Skeletal muscle cell (primary cell): ENCODE data around the gene STPG4.
"Not testable (repeated sequence)": the region's sequence is repeated elsewhere in the genome, so short reads cannot be mapped to it uniquely, and the experiment has no call there.

Source experiments
- DNase-seq: peaks from one replicate; pipeline ENCODE4 v3.0.0-alpha.2; 2010; ENCODE audit warnings: low read depth
- H3K4me3 ChIP-seq: 2 replicates; pipeline ENCODE4 v1.5.1; 2011; ENCODE audit warnings: low read depth, mild to moderate bottlenecking, control low read depth, low read length, moderate library complexity

The STPG4 gene, protein sequence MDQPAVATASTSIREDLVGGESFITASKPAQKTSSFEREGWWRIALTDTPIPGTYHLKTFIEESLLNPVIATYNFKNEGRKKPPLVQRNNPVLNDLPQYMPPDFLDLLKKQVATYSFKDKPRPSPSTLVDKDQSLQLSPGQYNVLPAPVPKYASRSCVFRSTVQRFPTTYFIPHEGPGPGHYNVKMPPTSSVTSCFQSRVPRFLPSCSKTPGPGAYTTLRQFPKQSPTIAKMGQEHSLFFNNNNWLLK

GRCh38 chr2:47155091-47155876 lies at the start of gene STPG4:
Gene STPG4 (minus strand): TSS chr2:47155308. CDS start chr2:47155251, 57 bp downstream.
- no peak for DNase-seq
- H3K4me3 ChIP-seq = no peak within 1 kb of the TSS

DNA sequence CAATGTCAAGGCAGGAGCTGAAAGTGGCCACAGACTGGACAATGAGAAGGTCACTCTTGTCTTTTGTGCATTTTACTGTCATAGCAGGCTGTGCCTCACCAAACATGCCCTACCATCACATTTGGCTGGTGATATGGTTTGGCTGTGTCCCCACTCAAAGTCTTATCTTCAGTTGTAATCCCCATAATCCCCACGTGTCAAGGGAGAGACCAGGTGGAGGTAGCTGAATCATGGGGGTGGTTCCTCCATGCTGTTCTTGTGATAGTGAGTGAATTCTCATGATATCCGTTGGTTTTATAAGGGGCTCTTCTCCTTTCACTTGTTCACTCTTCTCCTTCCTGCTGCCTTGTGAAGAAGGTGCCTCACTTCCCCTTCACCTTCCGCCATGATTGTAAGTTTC lies 49.6 kb upstream of the STPG4 start:
- H3K4me3 ChIP-seq = no peak overlapping the region
- no peak for DNase-seq

GRCh38 chr2:47203995-47204394 lies 48.9 kb upstream of the STPG4 start:
- DNase-seq = no peak
- H3K4me3 ChIP-seq = no peak overlapping the region

GRCh38 chr2:47201224-47201623 lies 46.1 kb upstream of the STPG4 start:
- DNase-seq = no peak
- no peak overlapping the region for H3K4me3 ChIP-seq

- no peak overlapping the region for H3K4me3 ChIP-seq
- DNase-seq = peak; percentile 99
These were observed 43.9 kb upstream of the STPG4 start for GRCh38 chr2:47198985-47199451.

DNA sequence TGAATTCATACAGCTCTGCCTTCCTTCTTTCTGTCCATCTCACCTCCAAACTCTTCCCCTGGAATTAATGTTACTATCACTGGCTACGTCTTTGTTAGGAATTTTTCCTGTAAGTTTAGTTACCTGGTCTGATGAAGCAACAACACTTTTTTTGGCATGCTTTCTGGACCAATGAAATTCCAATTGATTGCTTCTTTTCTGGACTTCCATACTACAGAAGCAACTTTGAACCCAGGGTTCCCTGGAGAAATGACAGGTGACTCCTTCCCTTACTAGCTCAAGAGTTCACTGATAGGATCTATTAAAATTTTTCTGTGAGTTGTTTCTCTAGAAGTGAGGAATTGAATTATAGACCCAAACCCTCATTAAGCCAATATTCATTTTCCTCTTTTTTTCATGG lies 41.4 kb upstream of the STPG4 start:
- DNase-seq = no peak
- no peak overlapping the region for H3K4me3 ChIP-seq

DNA sequence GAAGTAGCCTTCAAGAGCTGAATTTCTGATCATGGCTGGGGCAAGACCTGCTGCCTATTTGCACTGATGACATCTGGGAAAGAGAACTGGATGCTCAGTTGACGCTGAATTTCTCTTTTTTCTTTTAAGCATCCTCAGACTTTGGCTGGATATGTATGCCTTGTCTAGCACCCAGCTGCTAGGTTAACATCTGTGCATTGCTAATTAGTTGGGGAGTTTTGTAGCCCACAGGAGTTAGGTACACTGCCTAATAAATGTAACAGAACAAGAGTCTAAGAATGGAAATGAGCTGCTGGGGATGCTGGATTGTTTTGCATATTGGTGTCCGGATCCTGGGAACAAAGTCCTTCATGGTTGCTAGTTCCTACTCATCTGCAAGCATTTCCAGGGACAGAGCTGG lies 40.9 kb upstream of the STPG4 start:
- H3K4me3 ChIP-seq = no peak overlapping the region
- no peak for DNase-seq

DNA sequence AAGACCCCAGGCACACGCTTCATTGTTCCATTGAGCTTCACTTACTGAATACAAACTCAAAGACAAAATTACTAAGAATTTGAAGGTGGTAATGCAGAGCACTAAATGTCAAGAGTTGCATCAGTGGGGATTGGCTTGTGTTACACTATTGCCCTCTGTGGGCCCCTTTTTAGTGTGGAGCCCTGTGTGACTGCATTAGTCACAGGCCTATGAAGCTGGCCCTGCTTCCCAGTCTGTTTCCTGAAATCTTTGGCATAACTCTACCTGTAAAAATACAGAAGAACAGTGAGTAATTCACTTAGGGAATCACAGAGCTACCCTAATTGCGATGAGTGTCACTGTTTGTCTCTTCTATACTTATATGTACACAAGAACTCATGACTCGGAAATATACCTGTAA lies 40.0 kb upstream of the STPG4 start:
- DNase-seq = no peak
- H3K4me3 ChIP-seq = no peak overlapping the region

GRCh38 chr2:47194410-47194809 lies 39.3 kb upstream of the STPG4 start:
- no peak overlapping the region for H3K4me3 ChIP-seq

GRCh38 chr2:47193607-47194006 lies 38.5 kb upstream of the STPG4 start:
- no peak for DNase-seq
- H3K4me3 ChIP-seq = no peak overlapping the region

More at GRCh38 chr2:47194410-47194809, 39.3 kb upstream of the STPG4 start:
- DNase-seq = no peak

DNA sequence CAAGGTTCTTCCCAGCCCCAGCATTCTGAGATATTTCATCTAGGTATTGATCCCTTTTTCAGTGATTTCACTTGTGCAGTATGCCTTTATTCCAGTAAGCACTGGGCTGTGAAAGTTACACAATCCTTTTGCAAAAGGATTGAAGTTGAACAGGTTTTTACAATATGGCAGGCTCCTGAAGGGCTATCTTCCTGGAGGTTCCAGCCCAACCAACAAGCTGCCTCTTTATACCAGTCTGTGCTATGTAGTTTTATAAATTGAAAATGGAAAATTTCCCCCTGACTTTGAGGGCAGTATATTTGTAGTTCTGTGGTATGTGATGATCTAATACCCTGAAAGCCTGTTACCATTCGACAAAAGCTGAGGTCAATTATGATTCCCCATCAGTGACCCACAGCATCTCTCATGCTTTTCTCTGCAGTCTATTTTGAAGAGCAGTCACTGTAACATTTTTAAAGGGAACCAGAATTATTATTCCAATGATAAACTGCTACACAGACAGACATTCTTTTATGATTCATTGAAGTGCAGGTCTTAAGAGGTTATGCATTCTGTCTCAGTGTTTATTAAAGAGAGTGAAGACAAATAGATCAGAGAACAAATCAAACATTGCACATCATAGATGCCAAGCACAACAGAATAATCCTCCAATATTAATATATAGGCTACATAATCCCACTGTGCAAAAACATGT lies 35.2 kb upstream of the STPG4 start:
- DNase-seq = no peak

DNA sequence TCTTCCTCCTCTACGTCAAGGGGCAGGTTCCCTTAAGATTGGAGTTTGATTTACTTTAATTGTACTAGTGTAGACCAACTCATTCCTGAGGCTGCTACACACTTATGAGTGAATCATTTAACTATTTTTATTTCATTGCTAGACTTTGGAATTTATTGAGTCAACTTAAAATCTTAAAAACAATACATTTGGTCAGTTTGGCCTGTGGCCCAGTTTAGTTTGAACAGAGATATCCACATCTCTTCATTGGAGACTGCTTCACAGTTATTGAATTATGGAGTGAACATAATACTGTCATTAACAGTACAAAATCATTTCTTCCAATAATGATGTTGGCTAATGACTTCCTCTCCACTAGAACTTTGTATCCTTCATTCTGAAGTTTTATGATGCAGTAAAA lies 34.5 kb upstream of the STPG4 start:
- no peak overlapping the region for H3K4me3 ChIP-seq
- DNase-seq = no peak

More for the DNA sequence above, 35.2 kb upstream of the STPG4 start:
- H3K4me3 ChIP-seq = no peak overlapping the region

GRCh38 chr2:47187069-47187468 lies 32.0 kb upstream of the STPG4 start:
- no peak overlapping the region for H3K4me3 ChIP-seq
- no peak for DNase-seq

DNA sequence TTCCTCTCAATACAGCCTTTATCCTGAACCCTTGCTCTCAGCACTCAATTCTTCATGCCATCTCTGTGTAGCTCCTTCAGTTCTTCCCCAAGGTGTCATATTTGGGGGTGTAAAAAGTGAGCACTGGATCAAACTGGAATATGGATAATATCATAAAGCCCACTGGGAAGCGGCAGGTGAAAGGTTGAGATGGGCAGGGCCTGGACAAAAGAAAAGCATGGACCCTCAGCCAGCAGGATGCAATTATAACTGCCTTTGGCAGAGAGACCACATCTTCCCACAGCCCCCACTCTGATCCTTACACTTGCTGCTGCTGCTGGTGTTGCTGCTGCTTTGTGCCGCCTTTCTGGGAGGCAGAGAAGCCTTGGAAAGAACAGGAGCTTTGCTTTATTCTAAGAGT lies 31.2 kb upstream of the STPG4 start:
- no peak overlapping the region for H3K4me3 ChIP-seq
- no peak for DNase-seq

GRCh38 chr2:47185098-47185497 lies 30.0 kb upstream of the STPG4 start:
- DNase-seq = not testable (repeated sequence)

GRCh38 chr2:47181176-47181575 lies 26.1 kb upstream of the STPG4 start:
- no peak overlapping the region for H3K4me3 ChIP-seq
- DNase-seq = no peak

More at GRCh38 chr2:47185098-47185497, 30.0 kb upstream of the STPG4 start:
- not testable (repeated sequence) for H3K4me3 ChIP-seq

- no peak for DNase-seq
- no peak overlapping the region for H3K4me3 ChIP-seq
These were observed 25.4 kb upstream of the STPG4 start for GRCh38 chr2:47180531-47180930.

DNA sequence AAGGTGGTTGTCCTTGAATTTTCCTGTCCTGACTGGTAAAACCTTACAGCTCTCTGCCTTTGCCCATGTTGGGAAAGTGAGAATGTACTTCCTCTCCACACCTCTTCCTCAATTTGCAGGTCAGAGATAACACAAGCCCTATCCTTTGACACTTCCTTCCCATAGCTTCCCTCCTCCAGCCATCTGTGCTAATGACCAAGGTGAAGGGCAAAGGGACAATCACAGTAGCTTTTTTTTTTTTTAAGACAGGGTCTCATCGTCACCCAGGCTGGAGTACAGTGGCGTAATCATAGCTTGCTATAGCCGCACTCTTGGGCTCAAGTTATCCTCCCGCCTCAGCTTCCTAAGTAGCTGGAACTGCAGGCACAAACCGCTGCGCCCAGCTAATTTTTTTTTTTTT lies 24.3 kb upstream of the STPG4 start:
- no peak for DNase-seq
- no peak overlapping the region for H3K4me3 ChIP-seq

GRCh38 chr2:47178341-47178740 lies 23.2 kb upstream of the STPG4 start:
- DNase-seq = no peak
- no peak overlapping the region for H3K4me3 ChIP-seq

- peak overlapping the region; percentile 100 for H3K4me3 ChIP-seq
- DNase-seq = no peak
These were observed 22.0 kb upstream of the STPG4 start for GRCh38 chr2:47177043-47177565.
